SU-DHL-6 (cell line): ENCODE measurements around the gene KIAA0040.

ENCODE experiments used
- H2AFZ ChIP-seq: fragments of 200-600 bp; sonication (generic); 2 replicates; pipeline ENCODE4 v1.6.1; 2014; ENCODE audit warnings: low read depth, mild to moderate bottlenecking, moderate library complexity, mixed read lengths, antibody characterized with exemption, low read length; ENCODE audit not compliant: severe bottlenecking
- H3F3A ChIP-seq: fragments of 200-600 bp; shearing (Covaris generic); 2 replicates; pipeline ENCODE4 v1.6.0; 2016; ENCODE audit warnings: antibody characterized with exemption, mild to moderate bottlenecking; ENCODE audit not compliant: insufficient read depth
- H3K27ac ChIP-seq: fragments of 200-600 bp; sonication (generic); 2 replicates; pipeline ENCODE4 v1.5.1; 2016; ENCODE audit warnings: low read depth, mild to moderate bottlenecking, low read length, moderate library complexity, mixed read lengths
- H3K27me3 ChIP-seq: fragments of 200-600 bp; sonication (generic), shearing (Covaris generic); 2 replicates; pipeline ENCODE4 v1.6.0; 2014; ENCODE audit warnings: mild to moderate bottlenecking, low read length
- H3K36me3 ChIP-seq: fragments of 200-600 bp; sonication (generic); 2 replicates; pipeline ENCODE4 v1.6.1; 2014; ENCODE audit warnings: mild to moderate bottlenecking, low read length, mixed read lengths
- H3K4me2 ChIP-seq: fragments of 300-600, 200-600 bp; shearing (Covaris generic), sonication (generic); 2 replicates; pipeline ENCODE4 v1.6.0; 2014; ENCODE audit warnings: low read length, low read depth, mild to moderate bottlenecking; ENCODE audit not compliant: poor library complexity, severe bottlenecking
- H3K4me3 ChIP-seq: fragments of 200-600 bp; sonication (generic); 2 replicates; pipeline ENCODE4 v1.5.1; 2014; ENCODE audit warnings: antibody characterized with exemption, low read length, mild to moderate bottlenecking, mixed read lengths; ENCODE audit not compliant: insufficient read depth, poor library complexity, severe bottlenecking
- H3K79me2 ChIP-seq: fragments of 200-600 bp; sonication (generic); 2 replicates; pipeline ENCODE4 v1.6.1; 2014; ENCODE audit warnings: mild to moderate bottlenecking, low read length, moderate library complexity; ENCODE audit not compliant: insufficient read depth
- H3K9ac ChIP-seq: fragments of 200-600 bp; sonication (generic); 2 replicates; pipeline ENCODE4 v1.7.0; 2014; ENCODE audit warnings: mild to moderate bottlenecking, low read length
- H3K9me2 ChIP-seq: fragments of 200-600 bp; sonication (generic); replicated peaks from 2 replicates; pipeline ENCODE4 v1.6.1; 2014; ENCODE audit warnings: low read length; ENCODE audit not compliant: insufficient read depth
- H3K9me3 ChIP-seq: fragments of 200-600 bp; sonication (generic); 2 replicates; pipeline ENCODE4 v1.6.1; 2014; ENCODE audit warnings: low read length, mixed read lengths; ENCODE audit not compliant: insufficient read depth
- H4K20me1 ChIP-seq: fragments of 200-600 bp; sonication (generic); 2 replicates; pipeline ENCODE4 v1.6.1; 2014; ENCODE audit warnings: low read depth, mild to moderate bottlenecking, antibody characterized with exemption, low read length, moderate library complexity, mixed read lengths
- CTCF ChIP-seq: fragments of 200-600 bp; sonication (generic); IDR thresholded peaks from one replicate; pipeline ENCODE4 v1.5.1; 2017; ENCODE audit warnings: antibody characterized with exemption, mild to moderate bottlenecking, low read length, moderate library complexity; ENCODE audit not compliant: insufficient read depth, poor library complexity, severe bottlenecking
- EZH2phosphoT487 ChIP-seq: fragments of 200-600 bp; sonication (generic), shearing (Covaris generic); conservative IDR thresholded peaks from 2 replicates; pipeline ENCODE4 v1.6.1; 2018; ENCODE audit warnings: mild to moderate bottlenecking, antibody characterized with exemption, low read length, moderate library complexity, mixed read lengths

Gene KIAA0040

GRCh38 chr1:175138579-175138978 is 54.0 kb downstream of the KIAA0040 start:
- no peaks in the 10 kb centered on the region for H3K36me3 ChIP-seq
- H3K9me3 ChIP-seq = no peaks in the 10 kb centered on the region
- H3K79me2 ChIP-seq = no peaks in the 10 kb centered on the region
- no peaks in the 10 kb centered on the region for H3F3A ChIP-seq
- H3K27ac ChIP-seq = no peak overlapping the region
- 0 out of 2 replicates have a peak, but pooled peaks cover 3% of the 10 kb centered on the region for H4K20me1 ChIP-seq
- H3K27me3 ChIP-seq = no peaks in the 10 kb centered on the region
- H3K9me2 ChIP-seq = no peaks in the 10 kb centered on the region
- H2AFZ ChIP-seq = no peak overlapping the region
- H3K9ac ChIP-seq = no peak overlapping the region
- no peak overlapping the region for H3K4me2 ChIP-seq
- no peak overlapping the region for H3K4me3 ChIP-seq
- TF ChIP-seq CTCF (no peak), EZH2phosphoT487 (no peak)

DNA sequence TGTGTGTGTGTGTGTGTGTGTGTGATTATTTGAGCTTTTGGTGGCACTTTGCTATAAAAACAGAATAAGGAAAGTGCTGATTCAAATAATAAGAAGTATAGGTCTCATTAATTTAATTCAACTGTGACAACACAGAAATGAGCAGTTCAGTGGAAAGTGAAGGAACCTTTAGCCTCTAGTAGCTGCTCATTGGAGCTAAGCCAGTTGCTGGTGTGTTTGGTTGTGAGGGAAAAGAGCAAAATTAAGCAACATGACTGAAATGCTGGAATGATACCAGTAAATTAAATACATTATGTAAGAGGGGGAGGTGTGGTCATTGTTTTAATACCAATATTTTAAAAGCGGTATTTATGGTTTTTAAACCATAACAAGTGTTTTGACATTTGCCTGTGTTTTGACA is 55.2 kb downstream of the KIAA0040 start:
- Histone ChIP-seq H4K20me1 (0 out of 2 replicates have a peak, but pooled peaks cover 3% of the 10 kb centered on the region), H3K79me2 (no peaks in the 10 kb centered on the region), H3K27ac (no peak overlapping the region), H3K4me3 (no peak overlapping the region), H3K36me3 (no peaks in the 10 kb centered on the region), H3K9ac (no peak overlapping the region), H3K4me2 (no peak overlapping the region), H2AFZ (no peak overlapping the region), H3K9me3 (no peaks in the 10 kb centered on the region), H3F3A (no peaks in the 10 kb centered on the region), H3K27me3 (no peaks in the 10 kb centered on the region), H3K9me2 (no peaks in the 10 kb centered on the region)
- no peak for TF ChIP-seq EZH2phosphoT487
- TF ChIP-seq CTCF = no peak

- Histone ChIP-seq H3K79me2 (no peaks in the 10 kb centered on the region), H3K4me3 (no peak overlapping the region), H3F3A (no peaks in the 10 kb centered on the region), H3K9me3 (no peaks in the 10 kb centered on the region), H2AFZ (no peak overlapping the region), H3K4me2 (no peak overlapping the region), H3K9ac (no peak overlapping the region), H3K9me2 (no peaks in the 10 kb centered on the region), H3K27me3 (no peaks in the 10 kb centered on the region), H3K36me3 (no peaks in the 10 kb centered on the region), H4K20me1 (0 out of 2 replicates have a peak, but pooled peaks cover 3% of the 10 kb centered on the region), H3K27ac (no peak overlapping the region)
- no peak for TF ChIP-seq EZH2phosphoT487
- no peak for TF ChIP-seq CTCF
Measured at GRCh38 chr1:175136246-175136645, 56.3 kb downstream of the KIAA0040 start.
